ENCODE data around the gene CTAGE9.
A peak's percentile ranks its signal among the peaks of the same experiment; 100 is the strongest.

CTAGE9 gene

DNA sequence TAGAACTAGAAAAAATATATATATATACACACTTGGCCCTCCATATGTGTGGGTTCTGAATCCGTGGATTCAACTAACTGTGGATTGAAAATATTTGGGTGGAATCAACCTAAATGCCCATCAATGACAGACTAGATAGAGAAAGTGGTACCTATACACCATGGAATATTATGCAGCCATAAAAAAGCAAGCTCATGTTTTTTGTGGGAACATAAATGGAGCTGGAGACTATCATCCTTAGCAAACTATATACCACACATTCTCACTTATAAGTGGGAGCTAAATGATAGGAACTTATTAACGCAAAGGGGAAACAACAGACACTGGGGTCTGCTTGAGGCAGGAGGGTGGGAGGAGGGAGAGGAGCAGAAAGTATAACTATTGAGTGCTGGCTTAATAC, 37.6 kb downstream of the CTAGE9 start:
- no peak for DNase-seq (ENCODE audit: low read depth)

GRCh38 chr6:131669891-131670290, 40.9 kb downstream of the CTAGE9 start:
- no peak for DNase-seq (ENCODE audit: low read depth)

- no peak for DNase-seq (ENCODE audit: low read depth)
Observed at GRCh38 chr6:131663578-131664165, 47.1 kb downstream of the CTAGE9 start.

- DNase-seq (ENCODE audit: low read depth): peak; percentile 45
Observed at GRCh38 chr6:131660195-131660594, 50.6 kb downstream of the CTAGE9 start.
